Measurements from ENCODE around the gene KAT6B.
A peak's percentile ranks its signal among the peaks of the same experiment; 100 is the strongest.
"Not testable (repeated sequence)": the region's sequence is repeated elsewhere in the genome, so short reads cannot be mapped to it uniquely, and the experiment has no call there.

KAT6B gene

DNA sequence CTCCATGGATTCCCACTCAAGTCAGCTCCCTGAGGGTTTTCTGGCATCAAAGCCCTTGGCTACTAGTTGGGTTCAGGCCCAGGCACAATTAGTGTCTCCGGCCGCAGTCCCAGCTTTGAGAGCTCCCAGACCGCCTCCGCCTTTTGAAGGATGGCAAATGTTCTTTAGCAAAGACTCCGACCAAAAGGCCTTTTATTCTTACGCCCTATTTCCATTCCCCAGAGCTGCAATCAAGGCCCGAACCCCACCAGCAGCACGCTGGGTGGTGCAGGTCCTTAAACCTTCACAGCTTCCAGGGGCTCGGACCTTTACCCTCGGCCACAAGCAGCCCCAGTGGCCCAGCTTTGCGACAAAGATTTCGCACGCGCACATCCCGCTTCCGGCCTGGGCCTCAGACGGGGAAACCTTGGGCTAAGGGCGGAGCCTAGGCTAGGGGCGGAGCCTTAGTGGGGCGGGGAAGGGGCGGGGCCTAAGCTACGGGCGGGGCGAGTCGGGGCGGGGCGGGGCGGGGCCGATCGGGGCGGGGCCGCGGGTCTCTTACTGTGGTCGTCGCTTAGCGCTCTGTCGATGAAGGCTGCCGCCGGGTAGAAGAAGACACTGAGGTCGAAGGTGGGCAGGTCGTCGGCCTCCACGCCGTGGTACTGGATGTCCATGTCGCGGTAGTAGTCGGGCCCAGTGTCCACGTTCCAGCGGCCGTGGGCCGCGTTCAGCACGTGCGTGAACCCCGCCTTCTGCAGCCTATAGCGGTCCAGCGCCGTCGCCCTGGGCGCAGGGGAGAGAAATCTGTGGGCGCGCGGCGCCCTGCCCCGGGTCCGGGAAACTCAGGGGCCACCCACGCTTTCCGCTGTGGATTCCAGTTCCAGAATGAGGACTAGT is 217.1 kb downstream of the KAT6B start:
- no peak for DNase-seq

- DNase-seq = peak; percentile 44
Measured at GRCh38 chr10:75048669-75049098, 222.3 kb downstream of the KAT6B start.

DNA sequence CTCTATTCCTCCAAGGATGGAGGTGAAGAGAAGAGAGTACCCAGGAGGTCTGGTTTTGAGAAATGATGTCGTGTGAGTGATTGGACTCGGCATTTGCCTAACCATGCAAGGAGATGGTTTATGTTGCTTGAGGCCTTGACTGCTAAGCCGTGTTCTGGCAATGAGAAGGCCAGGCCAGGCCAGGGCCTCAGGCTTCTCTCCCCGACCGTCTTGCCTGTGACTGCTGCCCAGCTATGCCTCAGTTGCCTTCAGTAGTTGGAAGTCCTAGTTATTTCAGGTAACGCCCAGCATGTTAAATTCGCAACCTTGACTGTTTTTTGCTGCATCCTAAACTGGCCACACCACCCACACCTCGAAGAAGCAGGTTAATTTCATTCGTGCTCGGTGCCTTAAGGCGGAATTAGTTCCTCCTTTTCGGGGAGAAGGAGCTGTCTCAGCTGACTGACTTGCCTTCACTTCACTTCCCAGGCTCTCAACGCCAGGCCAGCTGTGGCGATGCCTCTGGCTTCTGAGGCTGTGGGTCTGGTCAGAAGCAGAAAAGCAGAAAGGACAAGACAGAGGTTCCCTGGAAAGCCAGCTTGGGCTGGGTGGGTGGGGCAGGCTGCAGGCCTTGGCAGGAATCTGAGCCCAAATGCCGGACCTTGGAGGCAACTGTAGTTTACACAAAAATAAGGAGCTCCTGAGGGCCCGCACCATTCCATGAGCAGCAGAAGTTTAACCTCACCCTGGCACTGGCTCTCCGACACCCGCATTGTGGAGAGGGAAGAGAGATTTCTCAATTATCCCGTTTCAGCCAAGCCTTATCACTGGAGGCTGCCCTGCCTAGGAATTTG is 223.1 kb downstream of the KAT6B start:
- no peak for DNase-seq

GRCh38 chr10:75050149-75050919 is 223.9 kb downstream of the KAT6B start:
- no peak for DNase-seq

DNA sequence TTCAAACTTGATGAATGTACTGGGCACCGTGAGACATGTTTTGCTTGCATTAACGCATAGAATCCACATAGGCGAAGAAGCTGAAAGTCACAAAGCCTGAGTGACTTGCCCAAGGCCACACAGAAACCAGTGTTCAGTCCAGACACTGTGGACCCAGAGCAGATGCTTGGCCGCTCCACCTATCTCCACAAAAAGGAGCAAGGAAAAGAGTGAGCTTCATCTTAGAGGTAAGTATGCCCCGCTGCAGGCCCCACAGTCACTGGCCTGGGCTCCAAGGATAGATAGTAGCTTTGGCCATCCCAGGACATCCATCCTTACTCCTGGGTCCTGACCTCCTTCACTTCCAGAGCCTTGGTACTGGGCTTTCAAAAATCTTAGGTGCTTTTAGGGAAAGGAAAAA is 224.9 kb downstream of the KAT6B start:
- no peak for DNase-seq

- DNase-seq = not testable (repeated sequence)
Measured at GRCh38 chr10:75055896-75056406, 229.6 kb downstream of the KAT6B start.

DNA sequence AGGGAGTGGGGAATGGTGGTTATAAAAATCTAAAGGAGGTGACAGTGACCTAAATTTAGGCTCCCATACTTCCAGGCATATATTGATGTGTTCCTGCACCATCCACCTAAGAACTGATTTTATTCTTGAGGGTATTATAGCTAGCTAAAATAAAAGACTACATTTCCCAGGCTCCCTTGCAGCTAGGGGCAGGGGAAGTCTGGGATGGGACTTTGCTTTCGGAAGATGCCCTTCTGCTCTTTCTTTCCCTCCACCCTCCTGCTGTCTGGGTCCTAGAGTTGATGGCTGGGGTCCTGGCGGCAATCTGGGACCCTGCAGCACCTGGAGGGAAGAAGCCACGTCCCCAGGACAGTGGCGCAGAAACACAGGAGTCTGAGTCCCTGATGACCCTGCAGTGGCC is 231.3 kb downstream of the KAT6B start:
- no peak for DNase-seq

DNA sequence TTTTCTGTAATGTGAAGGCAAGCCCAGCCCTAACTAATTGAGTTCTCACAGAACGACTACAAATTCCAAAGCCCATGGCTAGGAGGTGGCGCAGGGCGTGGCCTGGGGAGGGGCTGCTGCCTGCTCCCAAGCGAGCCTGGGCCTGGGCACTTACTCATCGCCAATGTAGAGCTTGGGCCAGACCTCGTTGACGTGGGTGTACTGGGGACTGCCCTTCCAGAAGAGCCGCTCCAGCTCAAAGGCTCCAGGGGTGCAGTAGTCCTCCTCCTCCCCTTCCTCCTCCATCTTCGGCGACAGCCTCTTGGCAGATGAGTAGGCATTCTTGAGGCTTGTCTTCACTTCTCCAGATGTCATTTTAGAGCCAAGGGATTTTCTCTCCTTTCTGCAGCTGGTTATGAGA is 231.8 kb downstream of the KAT6B start:
- peak; percentile 68 for DNase-seq

DNA sequence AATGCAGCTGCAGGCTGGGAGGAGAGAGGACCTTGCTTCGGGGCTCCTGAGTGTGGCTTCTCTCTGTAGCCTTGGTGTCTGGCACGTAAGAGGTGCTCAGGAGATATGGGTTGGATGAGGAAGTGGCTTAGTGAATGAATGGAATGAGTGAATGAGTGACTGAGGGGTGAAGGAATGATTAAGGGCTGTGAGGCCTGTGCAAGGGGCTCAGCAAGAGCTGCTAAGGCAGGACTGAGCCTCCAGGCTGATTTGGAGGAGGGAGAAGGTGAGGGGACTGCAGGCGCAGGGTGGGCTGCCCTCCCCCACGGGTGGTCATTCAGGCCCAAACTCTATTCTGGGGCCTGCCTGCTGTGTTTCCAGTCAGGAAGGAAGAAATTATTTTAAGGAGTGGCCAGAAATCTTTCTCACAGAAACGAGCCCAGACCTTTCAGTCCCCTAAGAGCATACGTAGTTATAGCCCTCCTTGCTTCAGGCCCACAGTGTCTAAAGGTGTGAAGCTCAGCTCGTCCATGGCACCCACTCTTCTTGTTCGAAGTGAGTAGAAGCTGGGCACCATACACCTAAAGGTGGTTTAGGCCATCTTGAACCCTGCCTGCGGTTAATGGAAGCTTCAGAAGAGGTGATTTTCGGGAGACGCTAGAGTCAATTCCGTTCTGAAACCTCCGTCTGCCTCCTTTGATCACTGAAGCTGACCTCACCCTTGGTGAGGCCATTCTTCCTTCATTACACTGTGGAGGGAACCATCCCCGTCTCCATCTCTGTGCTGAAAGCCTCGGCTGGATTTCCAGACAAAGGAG is 235.5 kb downstream of the KAT6B start:
- no peak for DNase-seq

GRCh38 chr10:75062506-75063299 is 236.3 kb downstream of the KAT6B start:
- DNase-seq = peak; percentile 98

DNA sequence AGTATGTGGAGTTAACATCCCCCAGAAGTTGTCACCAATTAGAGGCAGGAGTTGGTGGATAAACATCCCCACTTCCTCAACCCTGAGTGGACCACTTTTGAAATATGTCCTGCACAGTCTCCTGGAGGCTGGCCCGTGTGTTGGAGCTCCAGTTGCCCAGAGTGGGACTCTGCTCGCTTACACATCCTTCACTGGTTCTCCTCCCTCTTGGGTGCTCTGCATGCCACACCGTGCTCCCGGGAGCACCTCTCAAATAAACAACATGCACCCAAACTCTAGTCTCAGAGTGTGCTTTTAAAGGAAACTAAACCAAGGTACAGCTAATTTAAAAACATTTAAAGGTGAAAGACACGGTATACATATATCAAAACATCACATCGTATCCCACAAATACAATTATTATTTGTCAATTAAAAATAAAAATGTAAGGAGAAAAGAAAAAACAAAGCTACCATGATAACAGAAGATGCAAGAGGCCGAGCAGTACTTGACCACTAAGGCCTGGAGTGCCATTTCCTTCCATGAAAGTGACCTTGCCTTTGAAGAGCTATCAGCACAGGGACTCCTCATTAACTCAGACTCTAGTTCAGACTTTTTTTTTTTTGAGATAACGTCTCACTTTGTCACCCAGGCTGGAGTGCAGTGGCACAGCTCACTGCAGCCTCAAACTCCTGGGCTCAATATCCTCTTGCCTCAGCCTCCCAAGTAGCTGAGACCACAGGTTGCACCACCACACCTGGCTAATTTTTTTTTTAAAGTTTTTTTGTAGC is 237.2 kb downstream of the KAT6B start:
- no peak for DNase-seq

DNA sequence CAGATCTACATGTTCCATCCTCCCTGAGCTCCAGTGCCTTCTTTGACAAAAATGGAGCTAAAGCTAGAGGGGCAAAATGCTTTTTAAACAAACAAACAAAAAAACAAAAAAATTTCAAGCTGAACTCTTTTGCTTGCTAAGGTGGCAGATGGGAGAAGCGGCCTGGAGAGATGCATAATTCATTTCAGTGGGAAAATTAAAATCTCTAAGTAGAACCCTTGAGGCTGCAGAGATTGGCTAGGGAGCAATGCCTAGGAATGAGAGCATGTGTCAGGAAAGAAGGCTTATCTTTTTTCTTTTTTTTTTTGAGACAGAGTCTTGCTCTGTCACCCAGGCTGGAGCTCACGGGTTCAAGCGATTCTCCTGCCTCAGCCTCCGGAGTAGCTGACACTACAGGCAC is 238.7 kb downstream of the KAT6B start:
- no peak for DNase-seq

GRCh38 chr10:75066271-75066670 is 239.9 kb downstream of the KAT6B start:
- DNase-seq = no peak

- no peak for DNase-seq
Measured at GRCh38 chr10:75067272-75067671, 240.9 kb downstream of the KAT6B start.

GRCh38 chr10:75068523-75068922 is 242.1 kb downstream of the KAT6B start:
- DNase-seq = no peak

DNA sequence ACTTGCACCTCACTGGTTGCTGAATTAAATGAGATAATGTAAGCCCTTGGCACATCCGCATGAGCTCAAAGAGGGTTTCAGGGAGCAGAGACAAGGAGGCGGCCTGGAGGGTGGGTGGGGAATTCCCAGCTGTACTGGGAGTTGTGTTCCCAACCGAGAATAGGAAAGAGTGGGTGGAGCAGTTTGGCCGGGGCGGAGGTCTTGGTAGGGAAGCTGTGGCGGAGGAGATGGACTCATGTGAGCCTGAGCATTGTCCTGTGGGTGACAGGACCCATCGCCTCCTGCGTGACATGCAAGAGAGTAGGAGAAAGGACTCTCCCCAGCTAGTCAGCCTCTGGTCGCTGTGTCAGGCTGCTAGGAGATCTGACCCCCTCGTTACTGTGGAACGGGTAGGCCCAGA is 244.1 kb downstream of the KAT6B start:
- DNase-seq = no peak

- DNase-seq = peak; percentile 45
Measured at GRCh38 chr10:75070961-75071428, 244.6 kb downstream of the KAT6B start.

DNA sequence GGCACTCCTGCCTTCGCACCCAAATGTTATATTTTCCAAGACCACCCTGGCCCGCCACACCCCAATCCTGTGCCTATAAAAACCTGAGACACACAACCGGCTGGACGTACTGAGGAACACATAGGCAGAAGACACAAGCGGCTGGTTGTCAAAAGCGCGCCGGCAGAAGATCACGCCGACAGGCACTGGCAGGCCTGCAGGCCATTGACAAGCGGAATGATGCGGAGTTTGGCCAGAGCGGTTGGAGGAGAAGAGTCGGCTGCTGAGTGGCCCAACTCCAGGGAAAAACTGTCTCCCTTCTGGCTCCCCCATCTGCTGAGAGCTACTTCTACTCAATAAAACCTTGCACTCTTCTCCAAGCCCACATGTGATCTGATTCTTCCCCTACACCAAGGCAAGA is 245.4 kb downstream of the KAT6B start:
- DNase-seq = no peak

- DNase-seq = no peak
Measured at GRCh38 chr10:75072727-75073126, 246.3 kb downstream of the KAT6B start.

GRCh38 chr10:75073442-75073841 is 247.0 kb downstream of the KAT6B start:
- DNase-seq = no peak

All from fibroblast of upper back skin (primary cell).